NT2/D1 (cell line): ENCODE data around the gene ANKRD30A.

Experiments used
- SUZ12 ChIP-seq: IDR thresholded peaks from 2 replicates; pipeline ENCODE4 v1.6.1; 2011; ENCODE audit not compliant: insufficient read length, insufficient read depth; ENCODE audit errors: extremely low read depth
- YY1 ChIP-seq: IDR thresholded peaks from 2 replicates; pipeline ENCODE4 v1.6.1; 2011; ENCODE audit not compliant: insufficient read length, insufficient read depth
- ZNF274 ChIP-seq: IDR thresholded peaks from 2 replicates; pipeline ENCODE4 v1.6.1; 2011; ENCODE audit warnings: mild to moderate bottlenecking, low read depth, low read length

DNA sequence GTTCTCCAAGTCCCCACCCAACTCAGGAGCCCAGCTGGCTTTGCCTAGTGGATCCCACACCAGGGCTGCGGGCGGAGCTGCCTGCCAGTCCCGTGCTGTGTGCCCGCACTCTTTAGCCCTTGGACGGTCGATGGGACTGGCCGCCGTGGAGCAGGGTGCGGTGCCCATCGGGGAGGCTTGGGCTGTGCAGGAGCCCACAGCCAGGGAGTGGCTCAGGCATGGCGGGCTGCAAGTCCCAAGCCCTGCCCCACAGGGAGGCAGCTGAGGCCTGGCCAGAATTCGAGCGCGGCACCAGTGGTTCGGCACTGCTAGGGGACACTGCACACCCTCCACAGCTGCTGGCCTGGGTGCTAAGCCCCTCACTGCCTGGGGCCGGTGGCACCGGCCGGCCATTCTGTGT is 159.7 kb downstream of the ANKRD30A start:
- TF ChIP-seq YY1 (no peak), SUZ12 (no peak), ZNF274 (no peak)
